B cell (primary cell): ENCODE results near the gene CLK2. TPM values are rescaled to one million over a fixed set of nuclear protein-coding genes. Genes with fewer than 3 reads are reported as not detected.
A peak's percentile ranks its signal among the peaks of the same experiment; 100 is the strongest.

Experiments used
- ATAC-seq: fragments of 200-7000 bp; cut with Tn5 transposase; one replicate; pipeline ENCODE4 v1.10.0; 2021; ENCODE audit warnings: low read depth, mild to moderate bottlenecking, moderate number of reproducible peaks, moderate library complexity
- CTCF ChIA-PET: fragments of 350-600 bp; sonication (Branson Sonifier 250); formaldehyde crosslinking; loops from one replicate; lab custom pipeline; 2021; ENCODE audit warnings: antibody characterized with exemption, inconsistent platforms; lab: Charles Lee
- POLR2A ChIA-PET: fragments of 350-600 bp; sonication (Branson Sonifier 250); formaldehyde crosslinking; loops from one replicate; lab custom pipeline; 2021; ENCODE audit warnings: antibody characterized with exemption; lab: Charles Lee
- DNase-seq: peaks from one replicate; pipeline ENCODE4 v3.0.0; 2013
- H2AFZ ChIP-seq: 2 replicates; pipeline ENCODE4 v1.6.1; 2012; ENCODE audit warnings: mild to moderate bottlenecking, low read depth, low read length; ENCODE audit not compliant: insufficient read depth, poor library complexity, severe bottlenecking
- H3K27ac ChIP-seq, 2 donors: 1 replicate in 1 of 2; 2 replicates in 1 of 2; pipeline ENCODE4 v1.5.1; 2012 to 2013; ENCODE audit warnings: low read length in 2 of 2, mild to moderate bottlenecking in 2 of 2, moderate library complexity in 1 of 2
- H3K27me3 ChIP-seq, 4 experiments: fragments of 200-600 bp in 1 of 4; sonication (generic) in 1 of 4; replicated peaks in 1 of 4; 1 replicate in 2 of 4; 2 replicates in 2 of 4; pipeline versions ENCODE4 v1.6.1 to v1.7.0; 2013 to 2016; ENCODE audit warnings: low read length in 3 of 4, mild to moderate bottlenecking in 2 of 4, mixed read lengths in 1 of 4, moderate library complexity in 1 of 4; ENCODE audit not compliant: insufficient read depth in 4 of 4, control insufficient read depth in 3 of 4; ENCODE audit errors: control extremely low read depth in 1 of 4
- H3K36me3 ChIP-seq, 2 experiments: replicated peaks in 1 of 2; 1 replicate in 1 of 2; 2 replicates in 1 of 2; pipeline versions ENCODE4 v1.6.1 to v1.7.1; 2013; ENCODE audit warnings: low read length in 1 of 2; ENCODE audit not compliant: insufficient read depth in 2 of 2, control insufficient read depth in 1 of 2; ENCODE audit errors: control extremely low read depth in 1 of 2, extremely low read depth in 1 of 2
- H3K4me1 ChIP-seq, 2 donors: fragments of 200-600 bp in 1 of 2; sonication (generic) in 1 of 2; 1 replicate in 1 of 2; 2 replicates in 1 of 2; pipeline versions ENCODE4 v1.5.1 to v1.6.1; 2013 to 2017; ENCODE audit warnings: low read length in 2 of 2; ENCODE audit not compliant: control insufficient read depth in 2 of 2, insufficient read depth in 2 of 2
- H3K4me2 ChIP-seq: replicated peaks from 2 replicates; pipeline ENCODE3; 2012; ENCODE audit warnings: mild to moderate bottlenecking, low read depth, low read length; ENCODE audit not compliant: poor library complexity, severe bottlenecking
- H3K4me3 ChIP-seq, 5 experiments: fragments of 200-600 bp in 1 of 5; sonication (generic) in 1 of 5; 1 replicate in 3 of 5; 2 replicates in 2 of 5; pipeline versions ENCODE4 v1.5.1 to v1.7.0; 2011 to 2016; ENCODE audit warnings: low read length in 4 of 5, mild to moderate bottlenecking in 4 of 5, low read depth in 2 of 5, control low read depth in 1 of 5, moderate library complexity in 1 of 5; ENCODE audit not compliant: insufficient read depth in 1 of 5; ENCODE audit errors: control extremely low read depth in 1 of 5, extremely low read depth in 1 of 5
- H3K79me2 ChIP-seq: fragments of 200-600 bp; sonication (generic); one replicate; pipeline ENCODE4 v1.6.0; 2016; ENCODE audit warnings: low read length; ENCODE audit not compliant: control insufficient read depth, insufficient read depth
- H3K9ac ChIP-seq: fragments of 200-600 bp; sonication (generic); 2 replicates; pipeline ENCODE4 v1.6.1; 2017; ENCODE audit warnings: mild to moderate bottlenecking, low read length, moderate library complexity
- H3K9me3 ChIP-seq, 3 donors: one replicate each; pipeline versions ENCODE4 v1.6.1 to v1.7.1; 2013; ENCODE audit warnings: low read length in 2 of 3; ENCODE audit not compliant: control insufficient read depth in 2 of 3, insufficient read depth in 1 of 3; ENCODE audit errors: control extremely low read depth in 1 of 3
- H4K20me1 ChIP-seq: 2 replicates; pipeline ENCODE4 v1.6.0; 2012; ENCODE audit warnings: mild to moderate bottlenecking, low read length; ENCODE audit not compliant: insufficient read depth, control insufficient read depth, poor library complexity, severe bottlenecking
- H3K27ac Mint-ChIP-seq: one replicate; pipeline ENCODE4 v1.8.0; 2021; ENCODE audit warnings: mixed read lengths
- H3K27me3 Mint-ChIP-seq: one replicate; pipeline ENCODE4 v1.8.0; 2021; ENCODE audit warnings: mixed read lengths
- H3K4me1 Mint-ChIP-seq: one replicate; pipeline ENCODE4 v1.8.0; 2021; ENCODE audit warnings: mixed read lengths
- H3K4me3 Mint-ChIP-seq: one replicate; pipeline ENCODE4 v1.8.0; 2021; ENCODE audit warnings: mixed read lengths
- H3K9me3 Mint-ChIP-seq: one replicate; pipeline ENCODE4 v1.8.0; 2022; ENCODE audit warnings: mixed read lengths; ENCODE audit not compliant: insufficient read depth
- EZH2 ChIP-seq: IDR thresholded peaks from 2 replicates; pipeline ENCODE4 v1.6.1; 2012; ENCODE audit warnings: borderline replicate concordance, low read depth, mild to moderate bottlenecking, moderate library complexity, low read length; ENCODE audit not compliant: insufficient read depth, poor library complexity, severe bottlenecking
- WGBS: methylation state at CpG from one replicate; pipeline ENCODE4 v1.1.5; 2013; ENCODE audit warnings: missing lambda C conversion rate; ENCODE audit not compliant: insufficient coverage; 5-methylcytosine and 5-hydroxymethylcytosine counted together
- intact Hi-C: fragments of 100-400 bp; cut with micrococcal nuclease; formaldehyde crosslinking; loops from one replicate; pipeline ENCODE4 v1.10.0; 2022
- polyA plus RNA-seq: library from polyadenylated mRNA; depleted of rRNA; stranded (reverse); fragments of >200 nt; gene quantifications from 2 replicates; pipeline ENCODE4 v1.2.3, GENCODE V29; 2012
- total RNA-seq, 2 donors: library from RNA; stranded (reverse); fragments of 120-200 nt in 1 of 2; gene quantifications; 1 replicate in 1 of 2; 2 replicates in 1 of 2; pipeline versions ENCODE4 v1.2.3 to v1.2.4, GENCODE V29; 2013 to 2022
- TF ChIP-seq, protein P1 (sequence below): fragments of 200-600 bp; IDR thresholded peaks from one replicate; pipeline ENCODE4 v1.8.0; 2022; ENCODE audit warnings: antibody characterized with exemption, mild to moderate bottlenecking

The CLK2 gene
- total and polyA plus RNA-seq, 2 donors (not counting 1 experiment from before 2014, with no cell fraction given) = 152 to 161 TPM

GRCh38 chr1:155242805-155243358 is 30.4 kb downstream of the CLK2 start:
- no peak for TF ChIP-seq EZH2
- TF ChIP-seq, protein P1, sequence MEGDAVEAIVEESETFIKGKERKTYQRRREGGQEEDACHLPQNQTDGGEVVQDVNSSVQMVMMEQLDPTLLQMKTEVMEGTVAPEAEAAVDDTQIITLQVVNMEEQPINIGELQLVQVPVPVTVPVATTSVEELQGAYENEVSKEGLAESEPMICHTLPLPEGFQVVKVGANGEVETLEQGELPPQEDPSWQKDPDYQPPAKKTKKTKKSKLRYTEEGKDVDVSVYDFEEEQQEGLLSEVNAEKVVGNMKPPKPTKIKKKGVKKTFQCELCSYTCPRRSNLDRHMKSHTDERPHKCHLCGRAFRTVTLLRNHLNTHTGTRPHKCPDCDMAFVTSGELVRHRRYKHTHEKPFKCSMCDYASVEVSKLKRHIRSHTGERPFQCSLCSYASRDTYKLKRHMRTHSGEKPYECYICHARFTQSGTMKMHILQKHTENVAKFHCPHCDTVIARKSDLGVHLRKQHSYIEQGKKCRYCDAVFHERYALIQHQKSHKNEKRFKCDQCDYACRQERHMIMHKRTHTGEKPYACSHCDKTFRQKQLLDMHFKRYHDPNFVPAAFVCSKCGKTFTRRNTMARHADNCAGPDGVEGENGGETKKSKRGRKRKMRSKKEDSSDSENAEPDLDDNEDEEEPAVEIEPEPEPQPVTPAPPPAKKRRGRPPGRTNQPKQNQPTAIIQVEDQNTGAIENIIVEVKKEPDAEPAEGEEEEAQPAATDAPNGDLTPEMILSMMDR = no peak
- H3K4me1 Mint-ChIP-seq = peaks cover 33% of the 10 kb centered on the region
- peak overlapping the region; percentile 87 for H3K4me2 ChIP-seq
- 100% methylated on average over 1 of the region's 3 CpGs for WGBS
- no peaks in the 10 kb centered on the region for H3K9me3 Mint-ChIP-seq
- H3K79me2 ChIP-seq = peaks cover 9% of the 10 kb centered on the region
- peaks cover 4% of the 10 kb centered on the region for H3K27me3 Mint-ChIP-seq
- peak overlapping the region; percentile 82 for H3K4me3 Mint-ChIP-seq
- intact Hi-C loops = loop anchor here (5.0 kb wide), 2 partner anchors 34 to 71 kb away; partner anchors contain the start of genes HCN3, KRTCAP2 and TRIM46
- H3K27ac ChIP-seq = no peak overlapping the region
- ATAC-seq (no peak), DNase-seq (no peak)
- peaks cover 0 to 2% of the 10 kb centered on the region in 2 experiments for H3K36me3 ChIP-seq
- POLR2A ChIA-PET = interaction anchor here (1.3 kb wide), 1 partner anchor 34 kb away, joined by 3 read pairs; the partner anchor contains the start of gene MTX1
- no peak overlapping the region for H3K4me3 ChIP-seq
- peak overlapping the region; percentile 78 for H2AFZ ChIP-seq
- H3K9ac ChIP-seq = no peak overlapping the region
- H4K20me1 ChIP-seq = no peaks in the 10 kb centered on the region
- CTCF ChIA-PET = interaction anchor here (0.6 to 1.5 kb wide), 6 partner anchors 19 to 381 kb away, joined by 3 to 5 read pairs (median 3); partner anchors contain the start of genes MTX1 and SCAMP3
- peaks cover 27 to 36% of the 10 kb centered on the region in 2 donors for H3K4me1 ChIP-seq
- no peaks in the 10 kb centered on the region for H3K27me3 ChIP-seq
- peaks cover 0 to 4% (median 2%) of the 10 kb centered on the region in 3 donors for H3K9me3 ChIP-seq
- peak overlapping the region; percentile 96 for H3K27ac Mint-ChIP-seq

DNA sequence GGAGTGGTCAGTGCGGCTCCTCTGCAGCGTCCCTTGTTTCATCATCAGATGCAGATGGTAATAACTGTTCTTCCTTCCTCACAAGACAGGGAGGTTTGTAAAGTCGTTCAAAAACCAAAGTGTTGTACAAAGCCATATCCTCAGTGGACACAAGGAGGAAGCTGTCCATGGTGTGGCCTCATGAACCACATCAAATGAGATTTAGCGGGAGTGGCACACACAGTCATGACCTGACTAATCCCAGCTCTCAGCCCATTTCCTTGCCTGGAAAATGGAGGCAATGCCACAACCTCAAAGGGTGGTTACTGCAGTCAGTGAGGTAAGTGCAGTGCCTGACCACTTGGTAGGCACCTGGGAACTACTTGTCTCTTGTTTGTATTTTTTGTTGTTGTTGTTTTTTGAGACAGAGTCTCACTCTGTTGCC is 31.5 kb downstream of the CLK2 start:
- Histone ChIP-seq H3K4me1 (peaks cover 27 to 36% of the 10 kb centered on the region in 2 donors), H3K9ac (no peak overlapping the region)

More for the DNA sequence above, 31.5 kb downstream of the CLK2 start:
- Mint-ChIP-seq H3K9me3 (no peaks in the 10 kb centered on the region), H3K27me3 (peaks cover 4% of the 10 kb centered on the region), H3K4me1 (peaks cover 33% of the 10 kb centered on the region), H3K27ac (peak overlapping the region; percentile 22), H3K4me3 (peak overlapping the region; percentile 27)
- CTCF ChIA-PET = interaction anchor here (1.0 to 2.1 kb wide), 5 partner anchors 9 to 150 kb away, joined by 3 to 18 read pairs (median 4); partner anchors contain the start of gene SCAMP3
- intact Hi-C loops = loop anchor here (1.0 to 5.0 kb wide), 3 partner anchors 15 to 70 kb away; partner anchors contain the start of genes HCN3, KRTCAP2 and TRIM46
- Histone ChIP-seq H3K79me2 (peaks cover 9% of the 10 kb centered on the region), H3K4me3 (no peak overlapping the region), H3K9me3 (peaks cover 0 to 4% (median 2%) of the 10 kb centered on the region in 3 donors), H3K4me2 (peak overlapping the region; percentile 78), H3K27me3 (no peaks in the 10 kb centered on the region), H2AFZ (no peak overlapping the region), H3K27ac (no peak overlapping the region), H3K36me3 (peaks cover 0 to 11% of the 10 kb centered on the region in 2 experiments), H4K20me1 (no peaks in the 10 kb centered on the region)
- POLR2A ChIA-PET = interaction anchor here (0.7 kb wide), 1 partner anchor 19 kb away, joined by 4 read pairs; no protein-coding TSS in a partner anchor
- 100% methylated on average over 1 of the region's 4 CpGs for WGBS
- DNase-seq = no peak
- no peak for ATAC-seq
- TF ChIP-seq EZH2 = no peak
- TF ChIP-seq, protein P1 = no peak
